Stimulated activated CD4-positive, alpha-beta T cell treated with anti-CD3 and anti-CD28 coated beads, Interleukin-4, amount 100 ng/mL, for 1 hour (primary cell): ENCODE measurements around the gene COL9A3.
A peak's percentile ranks its signal among the peaks of the same experiment; 100 is the strongest.

Experiments
- DNase-seq: peaks from one replicate; pipeline ENCODE4 v3.0.0-alpha.2; 2020

The COL9A3 gene

DNA sequence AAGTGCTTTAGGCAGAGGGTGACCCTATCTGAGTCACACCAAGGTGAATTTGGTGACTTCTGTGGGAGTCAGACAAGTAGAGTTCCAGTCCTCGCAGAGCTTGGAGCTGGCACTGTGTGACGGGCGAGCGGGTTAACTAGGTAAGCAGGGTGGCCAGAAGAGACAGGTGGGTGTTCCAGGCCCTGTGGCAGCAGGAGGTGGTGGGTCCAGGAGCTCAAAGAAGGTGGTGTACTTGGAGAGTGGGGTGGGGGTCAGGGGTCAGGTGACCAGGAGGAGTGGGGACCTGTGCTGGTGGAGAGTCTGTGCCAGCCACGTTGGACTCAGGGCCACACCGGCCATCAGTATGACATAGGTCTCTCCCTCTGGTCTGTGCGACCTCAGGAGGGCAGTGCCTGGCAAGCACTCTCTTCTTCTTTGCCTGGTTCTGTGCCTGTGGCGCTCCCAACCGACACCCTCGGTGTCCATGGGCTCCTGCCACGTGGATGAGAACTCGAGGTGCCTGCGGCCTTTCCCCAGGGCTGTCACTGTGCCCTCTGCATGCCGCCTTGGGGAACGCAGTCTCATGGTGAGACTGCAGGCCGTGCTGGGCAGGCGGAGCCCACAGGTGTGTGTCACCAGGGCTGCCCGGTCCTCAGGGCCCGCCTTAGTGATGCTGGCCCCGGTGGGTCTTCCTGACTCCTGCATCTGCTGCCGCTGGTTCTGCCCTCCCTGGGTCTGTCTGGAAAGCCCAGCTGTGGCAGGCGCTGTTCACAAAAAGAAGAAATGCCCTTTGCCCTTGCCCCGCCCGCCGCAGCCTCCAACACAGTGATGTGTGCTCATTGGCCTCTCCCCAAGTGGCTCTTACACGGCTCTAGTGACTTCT, 18.9 kb upstream of the COL9A3 start:
- DNase-seq = no peak

DNA sequence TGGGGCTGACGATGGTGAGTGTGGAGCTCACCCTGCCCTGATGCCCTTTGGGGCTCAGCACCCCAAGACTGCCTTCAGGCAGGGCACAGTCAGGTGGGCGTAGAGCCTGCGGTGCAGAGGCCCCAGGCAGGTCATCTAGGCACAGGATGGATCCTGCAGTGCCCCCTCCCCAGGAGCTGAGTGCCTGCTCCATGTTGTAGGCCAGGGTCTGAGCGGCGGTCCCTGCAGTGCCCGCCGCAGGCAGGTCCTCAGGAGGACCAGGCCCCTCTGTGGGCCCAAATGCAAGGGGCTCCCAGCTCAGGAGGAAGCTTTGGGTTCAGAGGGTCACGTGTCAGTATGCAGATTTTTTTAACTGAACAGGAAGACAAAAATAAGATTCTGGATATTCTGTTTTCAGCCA, 17.8 kb upstream of the COL9A3 start:
- DNase-seq = no peak

DNA sequence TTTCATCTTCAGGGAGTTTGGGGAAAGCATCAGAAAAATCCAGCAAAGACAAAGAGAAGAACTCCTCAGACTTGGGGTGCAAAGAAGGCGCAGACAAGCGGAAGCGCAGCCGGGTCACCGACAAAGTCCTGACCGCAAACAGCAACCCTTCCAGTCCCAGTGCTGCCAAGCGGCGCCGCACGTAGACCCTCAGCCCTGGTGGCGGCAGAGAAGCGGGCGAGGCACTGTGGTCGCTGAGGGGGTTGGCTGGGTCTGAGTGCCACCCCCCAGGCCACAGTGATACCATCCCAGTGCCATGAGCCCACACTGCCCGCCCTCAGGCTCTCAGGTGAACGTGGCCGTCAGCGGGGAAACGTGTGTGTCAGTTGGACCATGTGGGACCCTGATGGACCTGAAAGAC, 17.4 kb upstream of the COL9A3 start:
- DNase-seq = no peak

DNA sequence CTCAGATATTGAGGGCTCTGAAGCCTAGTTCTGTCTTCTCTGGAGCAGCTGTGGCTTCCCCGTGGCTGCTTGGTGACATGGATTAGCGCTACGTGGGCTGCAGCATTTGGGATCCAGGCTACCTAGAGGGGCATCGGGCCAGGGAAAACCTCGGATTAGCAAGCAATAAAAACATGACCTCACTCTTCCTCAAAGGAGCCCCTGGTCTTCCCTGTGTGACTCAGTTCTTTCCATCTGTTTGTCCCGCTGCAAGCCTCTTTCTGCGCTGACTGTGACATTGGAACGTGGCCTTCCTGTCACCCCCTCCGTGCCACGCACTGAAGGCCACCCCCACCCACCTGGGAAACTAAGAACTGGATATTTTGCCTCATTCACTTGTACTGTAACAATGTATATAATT, 17.0 kb upstream of the COL9A3 start:
- no peak for DNase-seq

DNA sequence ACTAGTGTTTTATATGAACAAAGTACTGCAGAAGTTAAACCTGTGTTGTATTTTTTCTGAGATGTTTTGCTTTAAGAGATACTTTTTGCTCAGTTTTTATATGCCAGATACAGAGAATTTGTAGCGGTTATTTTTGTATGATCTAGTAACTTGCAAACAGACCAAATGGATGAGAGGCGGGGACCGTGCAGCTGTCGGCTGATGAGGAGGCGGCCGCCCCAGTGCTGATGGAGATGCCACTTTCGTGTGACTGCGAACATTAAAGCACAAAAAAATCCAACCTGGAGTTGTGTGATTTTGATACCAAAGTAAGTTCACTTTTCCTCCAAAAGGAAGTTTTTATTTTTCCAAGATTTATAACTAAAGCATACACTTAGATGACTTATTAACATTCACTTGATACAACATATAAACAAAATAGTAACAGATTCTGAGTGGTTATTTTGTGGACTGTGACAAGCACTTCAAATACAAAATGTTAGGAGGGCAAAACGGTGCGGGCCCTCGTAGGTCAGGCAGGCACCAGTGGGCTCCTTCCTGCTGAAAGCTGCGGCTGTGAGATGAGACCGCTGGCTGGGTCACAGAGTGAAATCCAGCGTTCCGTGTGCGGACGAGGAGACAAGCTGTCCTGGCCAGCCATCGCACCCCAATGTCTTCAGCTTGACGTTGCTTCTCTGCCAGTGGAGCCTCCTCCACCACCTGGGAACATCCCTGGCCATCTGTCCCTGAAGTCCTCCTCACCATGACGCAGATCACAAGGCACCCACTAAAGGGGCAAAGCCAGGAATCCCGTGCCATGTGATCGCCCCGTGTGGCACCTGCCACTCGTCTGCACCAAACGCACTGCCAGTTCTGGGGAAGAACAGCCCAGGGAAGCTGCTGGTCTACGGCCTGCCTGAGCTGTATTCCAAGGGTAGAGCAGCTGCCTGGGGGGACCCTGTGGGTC, 16.3 kb upstream of the COL9A3 start:
- no peak for DNase-seq

DNA sequence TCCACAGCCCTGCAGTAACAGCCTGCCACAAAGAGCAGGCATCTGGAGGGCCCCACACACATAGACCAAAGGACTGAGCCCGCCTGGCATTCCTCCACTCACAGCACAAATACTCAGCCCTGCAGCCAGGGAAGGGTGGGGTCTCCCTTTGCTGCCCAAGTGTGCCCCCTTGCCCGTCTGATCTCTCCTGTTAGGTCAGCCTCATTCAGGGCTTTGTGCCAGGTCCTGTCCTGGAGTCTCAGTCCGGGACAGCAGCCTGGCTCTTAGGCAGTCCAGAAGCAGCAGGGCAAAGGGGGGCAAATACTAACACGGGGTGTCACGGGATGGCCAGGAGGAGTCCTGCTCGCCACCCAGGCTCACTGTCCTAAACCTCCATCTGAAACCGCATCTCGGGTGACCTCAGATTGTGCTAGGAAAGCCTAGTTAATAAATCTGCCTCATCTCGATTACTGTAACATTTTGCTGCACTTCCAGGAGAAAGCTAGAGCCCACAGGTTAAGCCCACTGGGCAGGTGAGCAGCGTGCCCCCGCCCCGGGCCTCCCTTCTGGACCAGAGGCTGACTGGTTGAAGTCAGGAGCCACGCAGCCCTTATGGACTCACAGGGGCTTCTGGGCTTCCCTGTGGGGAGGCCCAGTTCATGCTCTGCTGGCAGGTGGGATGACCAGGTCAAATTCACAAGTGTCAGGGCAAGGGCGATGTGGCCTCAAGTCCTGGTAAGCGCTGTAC, 15.4 kb upstream of the COL9A3 start:
- DNase-seq = no peak

DNA sequence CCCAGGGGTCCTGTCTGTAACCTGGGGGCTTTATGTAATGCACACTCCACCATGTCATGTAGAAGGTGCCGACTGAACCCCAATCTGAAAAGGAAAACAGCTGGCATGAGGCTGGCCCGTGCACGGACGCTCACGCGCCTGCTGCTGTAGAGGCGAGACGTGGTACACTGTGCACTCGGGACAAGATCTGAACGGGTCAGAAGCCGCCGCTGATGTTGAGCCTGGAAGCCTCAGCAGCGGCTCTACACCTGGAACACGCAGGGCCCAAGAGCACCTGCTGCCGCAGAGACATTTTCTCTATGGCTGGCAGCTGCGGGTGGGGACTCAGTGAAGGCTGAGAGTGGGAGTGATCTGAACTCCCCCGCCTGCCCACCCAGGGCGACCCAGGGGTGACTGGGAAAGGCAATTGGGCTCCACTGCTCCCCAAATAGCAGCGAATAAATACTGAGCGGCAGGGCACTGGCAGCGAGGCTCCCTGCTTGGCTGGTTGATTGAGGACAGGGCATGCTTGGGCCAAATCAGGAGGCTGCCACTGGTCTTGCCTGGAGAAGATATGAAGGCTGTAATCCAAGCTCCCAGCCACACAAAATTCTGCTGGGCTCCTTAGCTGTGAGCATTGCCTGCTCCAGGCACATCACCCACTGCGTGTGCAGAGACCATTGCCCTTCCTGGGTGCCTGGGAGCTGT, 14.7 kb upstream of the COL9A3 start:
- no peak for DNase-seq

DNA sequence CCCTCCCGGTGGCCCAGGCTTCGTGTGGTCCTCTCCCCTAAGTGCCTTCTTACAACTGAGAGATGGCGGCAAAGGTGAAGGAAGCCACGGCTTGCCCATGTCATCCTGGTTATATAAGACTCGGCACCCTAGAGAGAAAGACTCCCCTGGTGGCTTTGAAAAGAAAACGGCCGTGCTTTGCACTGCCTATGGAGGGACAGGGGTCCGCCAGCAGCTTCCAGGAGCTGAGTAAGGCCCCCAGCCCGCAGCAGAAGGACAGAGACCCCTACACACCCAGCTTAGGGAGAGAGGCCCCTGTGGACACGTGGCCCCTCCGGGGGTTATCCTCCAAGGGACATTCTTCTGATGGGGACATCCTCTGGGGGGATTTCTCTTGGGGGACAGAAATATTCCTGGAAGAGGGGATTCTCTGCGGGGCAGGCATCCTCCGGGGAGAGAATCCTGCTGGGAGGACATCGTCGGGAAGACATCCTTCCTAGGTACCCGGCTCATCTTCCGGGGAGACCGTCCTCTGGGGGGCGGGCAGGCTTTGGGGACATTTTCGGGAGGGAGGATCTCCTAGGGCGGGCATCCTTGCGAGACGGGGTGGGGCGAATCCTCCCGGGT, 12.7 kb upstream of the COL9A3 start:
- no peak for DNase-seq

DNA sequence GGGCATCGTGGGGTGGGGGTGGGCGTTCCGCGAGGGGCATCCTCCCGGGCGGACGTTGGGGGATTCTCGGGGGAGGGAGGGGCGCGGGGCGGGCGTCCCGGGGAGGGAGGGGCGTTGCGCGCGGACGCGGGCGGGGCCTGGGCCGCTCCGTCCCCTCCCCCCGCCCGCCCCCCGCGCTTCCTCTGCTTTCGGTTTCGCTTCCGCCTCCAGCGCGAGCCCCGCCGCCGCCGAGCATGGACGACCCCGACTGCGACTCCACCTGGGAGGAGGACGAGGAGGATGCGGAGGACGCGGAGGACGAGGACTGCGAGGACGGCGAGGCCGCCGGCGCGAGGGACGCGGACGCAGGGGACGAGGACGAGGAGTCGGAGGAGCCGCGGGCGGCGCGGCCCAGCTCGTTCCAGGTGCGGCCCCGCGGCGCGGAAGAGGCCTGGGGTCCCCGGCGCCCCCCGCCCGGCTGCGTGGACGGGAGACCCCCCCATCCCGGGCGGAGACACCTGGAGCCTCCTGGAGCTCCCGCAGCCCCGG, 12.2 kb upstream of the COL9A3 start, which contains the start of gene OGFR:
Gene OGFR (plus strand): TSS at position 209 of the 528 bp plus-strand sequence. CDS start 25 bp downstream, at position 234.
- DNase-seq = peak; percentile 72

DNA sequence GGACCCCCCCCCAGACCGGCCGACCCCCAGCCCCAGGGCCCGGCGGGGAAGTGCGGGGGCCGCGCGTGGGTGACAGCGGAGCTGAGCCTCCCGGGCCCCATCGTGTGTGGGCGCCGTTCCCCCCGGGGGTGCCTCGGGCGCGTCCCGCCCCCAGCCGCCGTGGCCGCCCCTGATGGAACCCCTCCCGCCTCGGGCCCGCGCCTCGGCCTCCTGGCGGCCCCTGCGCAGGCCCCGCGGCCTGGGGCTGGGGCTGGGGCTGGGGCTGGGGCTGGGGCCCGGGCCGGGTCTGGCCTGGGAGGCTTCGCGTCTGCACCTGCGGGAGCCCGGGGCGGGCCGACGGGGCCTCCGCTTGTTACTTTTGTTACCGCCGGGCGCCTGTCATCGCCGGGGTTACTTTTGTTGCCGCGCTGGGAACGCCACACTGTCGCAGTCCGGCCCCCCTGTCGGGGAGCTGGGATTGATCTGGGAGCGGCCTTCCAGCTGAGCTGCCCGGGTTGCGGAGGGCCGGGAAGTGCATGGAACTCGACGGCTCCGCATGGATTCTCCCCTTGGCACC, 11.6 kb upstream of the COL9A3 start:
- DNase-seq = peak; percentile 53

DNA sequence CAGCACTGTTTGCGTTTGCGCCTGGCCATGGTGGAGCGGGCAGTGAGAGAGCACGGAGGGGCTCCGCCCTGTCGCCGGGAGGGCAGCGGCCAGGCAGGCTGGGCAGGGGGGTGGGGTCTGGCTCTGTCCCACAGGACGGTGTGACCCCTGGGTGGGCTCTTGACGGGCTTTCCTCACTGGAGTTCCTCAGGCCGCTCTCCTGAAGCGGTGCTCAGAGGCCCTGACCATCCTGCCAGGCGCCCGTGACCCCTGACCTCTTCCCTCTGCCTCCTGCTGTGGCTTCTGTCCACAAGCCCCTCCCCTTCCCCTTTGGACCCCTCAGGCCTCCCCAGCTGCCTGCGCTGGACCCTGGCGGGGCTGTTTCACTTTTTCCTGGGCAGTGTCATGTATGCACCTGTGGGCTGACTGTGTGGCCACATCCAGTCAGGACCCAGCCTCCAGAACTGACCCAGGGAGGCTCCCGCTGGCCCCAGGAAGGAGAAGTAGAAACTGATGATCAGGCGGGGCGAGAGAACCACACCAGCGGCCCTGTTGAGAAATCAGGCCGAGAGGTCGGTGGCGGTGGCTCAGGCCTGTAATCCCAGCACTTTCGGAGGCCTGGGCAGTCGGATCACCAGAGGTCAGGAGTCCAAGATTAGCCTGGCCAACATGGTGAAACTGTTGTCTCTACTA, 11.0 kb upstream of the COL9A3 start:
- DNase-seq = no peak

DNA sequence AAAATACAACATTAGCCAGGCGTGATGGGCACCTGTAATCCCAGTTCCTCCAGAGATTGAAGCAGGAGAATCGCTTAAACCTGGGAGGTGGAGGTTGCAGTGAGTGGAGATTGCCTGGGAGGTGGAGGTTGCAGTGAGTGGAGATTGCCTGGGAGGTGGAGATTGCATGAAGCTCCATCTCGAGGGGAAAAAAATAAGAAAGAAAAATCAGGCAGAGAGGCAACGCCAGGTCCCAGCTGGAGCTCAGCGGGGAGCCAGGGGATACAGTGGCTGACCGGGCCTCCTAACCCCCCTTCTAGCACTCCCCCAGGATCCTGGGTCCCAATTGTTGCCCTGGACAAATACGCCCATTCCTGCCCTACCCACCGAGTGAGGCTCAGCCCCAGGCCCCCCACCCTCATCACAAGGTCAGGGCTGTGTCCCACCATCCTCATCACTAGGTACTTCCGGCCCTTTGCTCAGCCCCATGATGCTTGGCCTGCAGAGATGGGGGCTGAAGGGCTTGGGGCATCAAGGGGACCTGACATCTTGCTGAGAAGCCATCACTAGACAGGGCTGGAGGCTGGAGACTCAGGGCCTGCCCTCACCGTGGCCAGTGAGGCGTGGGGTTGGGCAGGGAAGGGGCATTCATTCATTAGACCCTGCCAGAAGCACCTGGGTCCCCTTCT, 10.3 kb upstream of the COL9A3 start:
- DNase-seq = no peak

DNA sequence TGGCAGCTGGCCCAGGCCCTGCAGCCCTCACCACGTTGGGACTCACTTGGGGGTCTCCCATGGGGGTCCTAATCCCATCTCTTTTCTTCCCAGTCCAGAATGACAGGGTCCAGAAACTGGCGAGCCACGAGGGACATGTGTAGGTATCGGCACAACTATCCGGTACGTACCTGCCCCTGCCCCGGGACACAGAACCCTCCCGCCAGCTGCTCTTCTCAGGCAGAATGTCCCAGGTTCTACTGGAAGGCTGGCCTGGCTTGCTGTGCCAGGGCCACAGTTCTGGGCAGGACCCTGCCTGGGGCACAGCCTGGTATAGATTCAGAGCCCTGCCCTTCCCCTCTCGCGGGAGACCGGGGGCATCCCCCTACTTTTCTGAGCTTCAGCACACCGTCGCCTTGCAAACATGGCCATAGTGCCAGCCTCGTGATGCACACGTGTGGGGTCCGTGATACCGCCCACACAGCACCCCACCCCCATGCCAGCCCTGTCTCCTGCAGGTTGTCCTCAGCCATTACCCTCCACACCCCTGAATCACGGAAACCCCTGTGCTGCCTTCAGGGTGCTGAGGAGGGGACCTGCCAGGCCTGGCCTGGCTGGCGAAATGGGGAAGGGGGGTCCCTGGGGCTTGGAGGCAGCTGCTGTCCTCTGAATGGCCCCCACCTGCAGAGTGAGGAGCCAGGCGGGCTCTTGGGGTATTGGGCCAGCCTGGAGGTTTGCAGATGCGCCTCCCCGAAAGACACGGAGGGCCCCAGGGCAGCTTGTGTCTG, 9.2 kb upstream of the COL9A3 start:
- no peak for DNase-seq

DNA sequence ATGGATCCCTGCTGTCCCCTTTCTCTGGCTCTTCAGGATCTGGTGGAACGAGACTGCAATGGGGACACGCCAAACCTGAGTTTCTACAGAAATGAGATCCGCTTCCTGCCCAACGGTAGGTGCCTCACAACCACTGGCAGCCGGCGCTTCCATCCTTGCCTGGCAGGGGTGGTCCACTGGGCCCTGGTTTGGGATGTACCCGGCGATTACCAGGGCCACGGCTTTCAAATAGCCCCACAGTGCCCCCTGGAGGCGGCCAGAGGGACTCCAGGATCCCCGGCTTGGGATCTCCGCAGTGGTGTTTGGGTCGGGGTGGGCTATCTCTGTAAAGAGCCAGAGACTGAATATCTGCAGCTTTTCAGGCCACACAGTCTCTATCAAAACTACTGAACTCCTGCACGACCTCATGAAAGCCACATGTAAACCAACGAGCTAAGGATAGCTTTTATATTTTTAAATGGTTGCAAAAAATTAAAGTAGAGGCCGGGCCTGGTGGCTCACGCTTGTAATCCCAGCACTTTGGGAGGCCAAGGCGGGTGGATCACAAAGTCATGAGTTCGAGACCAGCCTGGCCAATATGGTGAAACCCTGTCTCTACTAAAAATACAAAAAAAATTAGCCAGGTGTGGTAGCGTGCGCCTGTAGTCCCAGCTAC, 8.5 kb upstream of the COL9A3 start:
- DNase-seq = peak; percentile 77

DNA sequence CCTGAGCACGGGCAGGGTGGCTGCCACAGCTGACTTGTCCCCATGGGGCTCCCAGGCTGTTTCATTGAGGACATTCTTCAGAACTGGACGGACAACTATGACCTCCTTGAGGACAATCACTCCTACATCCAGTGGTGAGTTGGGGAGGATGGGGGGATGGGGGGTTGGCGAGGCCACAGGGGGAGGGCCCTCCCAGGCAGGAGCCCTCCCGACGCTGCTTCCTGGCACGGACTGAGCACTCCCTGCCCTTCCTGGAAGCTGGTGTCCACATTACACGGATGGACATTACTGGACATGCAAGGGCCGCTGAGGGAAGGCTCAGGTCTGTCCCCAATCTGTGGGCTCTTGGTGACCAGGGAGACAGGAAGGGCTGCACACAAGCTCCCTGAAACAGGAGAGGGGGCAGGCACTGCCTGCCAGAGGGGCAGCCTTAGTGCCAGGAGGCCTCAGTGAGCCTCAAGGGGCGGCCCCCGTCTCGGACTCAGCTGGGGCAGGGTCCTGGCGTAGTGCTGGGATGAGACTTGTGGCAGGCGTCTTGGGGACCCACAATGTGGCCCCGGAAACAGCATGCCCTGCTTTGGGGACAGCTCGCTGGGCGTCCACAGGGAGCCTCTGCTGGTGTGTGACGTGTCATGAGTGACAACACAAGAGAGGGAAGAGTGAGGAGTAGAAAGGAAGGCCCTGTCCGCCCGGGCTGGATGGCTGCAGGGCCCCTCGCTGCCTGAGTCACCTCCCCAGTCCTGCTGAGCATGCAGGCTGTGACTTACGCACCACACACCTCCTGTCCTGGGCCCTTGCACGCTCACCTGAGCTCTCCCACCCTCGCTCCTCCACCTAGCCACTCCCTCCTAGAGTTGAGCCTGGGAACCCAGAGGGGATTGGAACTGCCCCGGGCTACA, 7.1 kb upstream of the COL9A3 start:
- DNase-seq = no peak

DNA sequence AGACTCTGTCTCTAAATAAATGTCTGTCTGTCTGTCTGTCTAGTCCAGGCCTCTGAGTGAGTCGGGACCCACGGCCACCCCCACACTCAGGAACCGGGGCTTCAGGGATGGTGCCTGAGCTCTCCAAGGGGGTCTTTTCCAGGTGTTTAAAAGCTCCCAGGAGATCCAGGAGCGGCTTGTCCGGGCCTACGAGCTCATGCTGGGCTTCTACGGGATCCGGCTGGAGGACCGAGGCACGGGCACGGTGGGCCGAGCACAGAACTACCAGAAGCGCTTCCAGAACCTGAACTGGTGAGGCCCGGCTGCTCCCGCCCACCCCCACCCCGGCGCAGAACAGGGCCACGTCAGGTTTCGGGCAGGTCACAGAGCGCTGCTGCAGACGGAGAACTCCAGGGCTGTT, 5.5 kb upstream of the COL9A3 start:
- no peak for DNase-seq

DNA sequence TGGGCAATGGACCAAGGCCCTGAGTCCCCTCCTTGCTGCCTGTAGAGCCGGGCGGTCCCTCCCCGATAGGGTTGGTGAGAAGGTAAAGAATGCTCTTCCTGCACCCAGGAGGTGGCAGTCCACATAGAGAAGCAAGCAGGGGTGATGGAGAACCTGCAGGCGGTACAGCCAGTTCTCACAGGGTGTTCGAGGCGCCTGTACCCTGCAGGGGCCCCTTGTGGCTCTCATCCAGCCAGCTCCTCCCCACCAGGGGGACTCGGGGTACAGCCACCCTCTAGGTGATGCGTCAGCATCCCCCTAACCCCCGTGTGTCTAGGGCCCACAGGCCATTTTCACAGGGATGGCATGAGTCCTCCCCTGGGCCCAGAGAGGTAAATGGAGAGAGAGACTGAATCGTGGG, 5.1 kb upstream of the COL9A3 start:
- DNase-seq = no peak
